ENCODE data around the gene NECAB3.

DNA sequence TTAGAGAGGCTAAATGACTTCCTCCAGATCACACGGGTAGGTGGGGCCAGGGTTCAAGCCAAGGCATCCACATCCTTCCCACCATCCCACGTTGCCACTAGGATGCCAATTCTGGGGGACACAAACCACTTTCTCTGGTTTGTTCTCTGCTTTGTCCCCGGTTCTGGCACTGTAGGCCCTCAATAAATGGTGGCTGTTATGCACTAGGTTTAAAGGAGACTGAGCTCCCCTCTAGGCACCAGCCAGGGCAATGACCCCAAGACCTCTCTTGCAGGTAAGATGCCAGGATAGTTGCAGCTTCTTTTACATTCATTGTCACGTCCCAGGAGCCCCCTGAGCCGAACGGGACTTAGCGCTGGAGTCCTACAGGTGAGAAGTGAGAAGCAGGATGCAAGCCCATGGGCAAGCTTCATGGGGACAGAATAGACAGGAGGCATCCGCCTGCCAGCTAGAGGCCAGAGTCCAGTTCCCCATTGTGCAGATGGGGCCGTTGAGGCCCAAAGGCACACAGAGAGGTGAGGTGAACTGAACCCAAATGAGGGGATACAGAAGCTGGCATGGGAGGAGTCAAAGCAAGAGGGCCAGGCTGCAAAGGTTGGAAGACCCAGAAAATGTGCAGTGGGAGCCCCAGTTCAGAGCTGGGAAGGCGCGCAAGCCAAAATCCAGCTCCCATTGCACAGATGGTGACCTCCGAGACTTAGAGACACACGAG lies 45.2 kb upstream of the NECAB3 start:
- TF ChIP-seq POLR2A (IDR thresholded peaks at IDR 0.05) (no peak), POLR2AphosphoS5 (IDR thresholded peaks at IDR 0.05) (no peak), EP300 (IDR thresholded peaks at IDR 0.05) (no peak)
- TF ChIP-seq, protein P1, sequence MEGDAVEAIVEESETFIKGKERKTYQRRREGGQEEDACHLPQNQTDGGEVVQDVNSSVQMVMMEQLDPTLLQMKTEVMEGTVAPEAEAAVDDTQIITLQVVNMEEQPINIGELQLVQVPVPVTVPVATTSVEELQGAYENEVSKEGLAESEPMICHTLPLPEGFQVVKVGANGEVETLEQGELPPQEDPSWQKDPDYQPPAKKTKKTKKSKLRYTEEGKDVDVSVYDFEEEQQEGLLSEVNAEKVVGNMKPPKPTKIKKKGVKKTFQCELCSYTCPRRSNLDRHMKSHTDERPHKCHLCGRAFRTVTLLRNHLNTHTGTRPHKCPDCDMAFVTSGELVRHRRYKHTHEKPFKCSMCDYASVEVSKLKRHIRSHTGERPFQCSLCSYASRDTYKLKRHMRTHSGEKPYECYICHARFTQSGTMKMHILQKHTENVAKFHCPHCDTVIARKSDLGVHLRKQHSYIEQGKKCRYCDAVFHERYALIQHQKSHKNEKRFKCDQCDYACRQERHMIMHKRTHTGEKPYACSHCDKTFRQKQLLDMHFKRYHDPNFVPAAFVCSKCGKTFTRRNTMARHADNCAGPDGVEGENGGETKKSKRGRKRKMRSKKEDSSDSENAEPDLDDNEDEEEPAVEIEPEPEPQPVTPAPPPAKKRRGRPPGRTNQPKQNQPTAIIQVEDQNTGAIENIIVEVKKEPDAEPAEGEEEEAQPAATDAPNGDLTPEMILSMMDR (IDR thresholded peaks at IDR 0.05): no peak
